Large intestine (tissue), 3 donors: ENCODE results near the gene P3H3. TPM values are rescaled to one million over a fixed set of nuclear protein-coding genes. Genes with fewer than 3 reads are reported as not detected.

Experiments used
- DNase-seq, 2 donors: peaks; one replicate each; pipeline versions ENCODE4 v3.0.0 to v3.0.0-alpha.2; 2013
- H3K27ac ChIP-seq: one replicate; pipeline ENCODE4 v1.5.1; 2013; ENCODE audit warnings: low read length
- H3K27me3 ChIP-seq: 2 replicates; pipeline ENCODE4 v1.6.1; 2013; ENCODE audit warnings: low read length; ENCODE audit not compliant: control insufficient read depth, insufficient read depth
- H3K36me3 ChIP-seq: 2 replicates; pipeline ENCODE4 v1.6.1; 2013; ENCODE audit warnings: low read length; ENCODE audit not compliant: control insufficient read depth, insufficient read depth
- H3K4me1 ChIP-seq: one replicate; pipeline ENCODE4 v1.6.1; 2013; ENCODE audit warnings: low read length; ENCODE audit not compliant: control insufficient read depth, insufficient read depth
- H3K4me3 ChIP-seq: one replicate; pipeline ENCODE4 v1.5.1; 2013; ENCODE audit warnings: low read length
- H3K9me3 ChIP-seq: one replicate; pipeline ENCODE4 v1.6.1; 2013; ENCODE audit warnings: mild to moderate bottlenecking, low read depth, low read length, moderate library complexity; ENCODE audit not compliant: control insufficient read depth
- WGBS: methylation state at CpG from one replicate; pipeline ENCODE4 v1.1.5; 2013; ENCODE audit warnings: low lambda C conversion rate; ENCODE audit not compliant: insufficient coverage; 5-methylcytosine and 5-hydroxymethylcytosine counted together
- polyA plus RNA-seq: library from polyadenylated mRNA; unstranded; fragments of 120-200 nt; gene quantifications from one replicate; pipeline ENCODE4 v1.2.1, GENCODE V29; 2013

The P3H3 gene
- polyA plus RNA-seq, 1 donor, result 15.6 TPM

DNA sequence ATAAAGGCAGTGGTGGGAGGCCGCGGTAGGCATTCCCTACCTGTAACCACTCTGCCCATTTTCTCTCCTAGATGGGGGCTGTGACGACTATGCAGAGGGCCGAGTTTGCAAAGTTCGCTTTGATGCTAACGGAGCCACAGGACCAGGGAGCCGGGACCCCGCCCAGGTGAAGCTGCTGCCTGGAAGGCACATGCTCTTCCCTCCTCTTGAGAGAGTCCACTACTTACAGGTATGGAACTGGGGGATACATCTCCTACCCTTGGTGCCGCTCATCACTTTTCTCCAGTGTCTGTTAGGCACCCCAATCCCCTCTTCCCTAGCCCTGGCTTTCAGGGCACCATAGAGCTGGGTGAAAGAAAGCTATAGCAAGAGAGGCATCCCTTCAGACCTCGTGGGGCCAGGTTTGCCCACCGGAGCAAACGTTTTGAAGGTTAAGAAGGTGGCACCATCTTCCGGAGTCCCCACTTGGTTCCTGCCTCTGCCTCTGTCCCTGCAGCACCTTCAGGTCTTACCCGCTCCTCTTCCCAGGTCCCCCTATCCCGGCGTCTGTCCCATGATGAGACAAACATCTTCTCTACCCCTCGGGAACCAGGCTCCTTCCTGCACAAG lies 2.0 kb upstream of the P3H3 start:
- H3K36me3 ChIP-seq, result peaks cover 5% of the 10 kb centered on the region
- no peak for DNase-seq
- WGBS, result 90% methylated on average over 2 of the region's 17 CpGs
- peaks cover 16% of the 10 kb centered on the region for H3K27me3 ChIP-seq
- peaks cover 30% of the 10 kb centered on the region for H3K4me1 ChIP-seq
- no peaks in the 10 kb centered on the region for H3K9me3 ChIP-seq
- H3K4me3 ChIP-seq, result no peak overlapping the region
- no peak overlapping the region for H3K27ac ChIP-seq

DNA sequence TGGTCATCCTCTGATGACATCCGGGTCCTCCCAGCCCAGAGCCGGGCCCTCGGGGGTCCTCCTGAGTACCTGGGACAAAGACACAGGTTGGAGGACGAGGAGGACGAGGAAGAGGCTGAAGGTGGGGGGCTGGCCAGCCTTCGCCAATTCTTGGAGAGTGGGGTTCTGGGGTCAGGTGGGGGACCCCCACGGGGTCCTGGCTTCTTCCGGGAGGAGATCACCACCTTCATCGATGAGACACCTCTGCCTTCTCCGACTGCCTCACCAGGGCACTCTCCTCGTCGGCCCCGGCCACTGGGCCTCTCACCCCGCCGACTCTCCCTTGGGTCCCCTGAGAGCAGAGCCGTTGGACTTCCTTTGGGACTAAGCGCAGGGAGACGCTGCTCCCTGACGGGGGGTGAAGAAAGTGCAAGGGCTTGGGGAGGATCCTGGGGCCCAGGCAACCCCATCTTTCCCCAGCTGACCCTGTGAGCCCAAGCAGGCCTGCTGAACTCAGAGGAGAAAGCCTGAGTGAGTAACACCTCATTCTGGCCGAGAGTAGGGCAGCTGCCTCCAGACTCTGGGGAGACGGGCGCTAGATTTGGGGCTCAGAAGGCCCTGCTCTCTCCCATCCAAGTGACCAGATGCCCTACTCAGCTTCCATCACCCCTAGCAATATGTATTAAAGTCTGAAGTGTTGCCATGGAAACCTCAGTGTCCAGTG lies 1.3 kb upstream of the P3H3 start:
- no peak for DNase-seq
- H3K27ac ChIP-seq, result no peak overlapping the region
- peaks cover 12% of the 10 kb centered on the region for H3K36me3 ChIP-seq
- peaks cover 13% of the 10 kb centered on the region for H3K27me3 ChIP-seq
- H3K4me1 ChIP-seq, result peaks cover 27% of the 10 kb centered on the region
- H3K9me3 ChIP-seq, result no peaks in the 10 kb centered on the region
- 80% methylated on average over 2 of the region's 22 CpGs for WGBS
- no peak overlapping the region for H3K4me3 ChIP-seq

DNA sequence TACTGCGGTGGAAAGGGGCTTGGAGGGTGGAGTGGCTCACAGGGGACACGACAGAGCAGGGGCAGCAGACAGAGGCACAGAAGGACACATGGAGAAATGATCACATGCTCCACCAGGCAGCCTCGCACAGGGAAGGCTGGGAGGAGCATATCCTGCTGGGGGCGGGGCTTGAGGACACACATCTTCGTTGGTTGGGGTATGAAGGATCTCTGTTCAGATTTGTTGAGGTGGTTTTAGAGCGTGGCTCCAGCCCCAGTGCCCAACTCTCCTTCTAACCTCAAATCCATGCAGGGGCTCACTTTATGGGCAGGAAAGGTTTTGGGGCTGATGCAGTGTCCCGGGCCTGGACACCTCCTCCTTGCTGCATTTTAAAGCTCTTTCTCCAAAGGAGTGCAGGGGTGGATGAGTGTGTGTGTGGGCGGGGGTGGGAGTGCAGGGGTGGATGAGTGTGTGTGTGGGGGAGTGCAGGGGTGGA lies 733 bp upstream of the P3H3 start:
- peaks cover 21% of the 10 kb centered on the region for H3K4me1 ChIP-seq
- no peak overlapping the region for H3K4me3 ChIP-seq

DNA sequence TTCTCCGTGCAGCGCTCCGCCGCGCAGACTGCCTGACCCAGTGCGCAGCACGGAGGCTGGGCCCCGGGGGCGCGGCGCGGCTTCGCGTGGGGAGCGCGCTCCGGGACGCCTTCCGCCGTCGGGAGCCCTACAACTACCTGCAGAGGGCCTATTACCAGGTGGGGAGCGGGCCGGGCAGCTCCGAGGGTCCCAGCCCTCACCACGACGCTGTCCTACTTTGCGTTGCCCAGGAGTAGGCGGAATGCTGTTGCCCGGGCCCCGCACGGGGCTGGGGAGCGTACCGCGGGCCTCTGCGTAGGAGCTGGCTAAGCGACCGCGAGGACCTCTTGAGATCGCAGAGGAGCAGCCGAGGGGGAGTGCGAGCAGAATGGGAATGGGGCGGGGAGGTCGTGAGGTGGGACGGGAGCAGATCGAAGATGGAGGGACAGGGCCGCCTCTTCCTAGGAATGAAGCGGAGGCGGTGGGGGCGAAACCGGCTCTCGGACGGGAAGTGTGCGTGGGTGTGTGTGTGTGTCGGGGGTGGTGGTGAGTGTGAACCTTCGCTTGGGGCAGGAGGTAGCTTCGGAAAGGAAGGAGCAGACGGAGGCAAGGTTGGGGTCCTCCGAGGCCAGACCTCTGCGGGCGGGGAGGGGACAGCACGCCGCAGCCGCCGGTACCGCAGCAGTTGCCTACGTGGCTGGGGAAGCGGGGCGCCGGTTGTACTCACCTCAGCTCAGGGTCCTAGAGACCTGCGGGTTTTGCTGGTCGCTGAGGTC lies 751 bp downstream of the P3H3 start:
- peak; percentile 61 to 85 for DNase-seq
- Histone ChIP-seq H3K36me3 (peaks cover 23% of the 10 kb centered on the region), H3K4me3 (peak overlapping the region; percentile 97), H3K27ac (peak overlapping the region; percentile 87), H3K27me3 (no peaks in the 10 kb centered on the region), H3K4me1 (peaks cover 24% of the 10 kb centered on the region), H3K9me3 (no peaks in the 10 kb centered on the region)
- WGBS, result no CpG with 5 or more reads among the region's 71 CpGs

More for the DNA sequence above, 733 bp upstream of the P3H3 start:
- no peaks in the 10 kb centered on the region for H3K9me3 ChIP-seq
- no CpG with 5 or more reads among the region's 8 CpGs for WGBS
- H3K27me3 ChIP-seq, result peaks cover 7% of the 10 kb centered on the region
- peak; percentile 73 to 84 for DNase-seq
- H3K36me3 ChIP-seq, result peaks cover 16% of the 10 kb centered on the region
- no peak overlapping the region for H3K27ac ChIP-seq

DNA sequence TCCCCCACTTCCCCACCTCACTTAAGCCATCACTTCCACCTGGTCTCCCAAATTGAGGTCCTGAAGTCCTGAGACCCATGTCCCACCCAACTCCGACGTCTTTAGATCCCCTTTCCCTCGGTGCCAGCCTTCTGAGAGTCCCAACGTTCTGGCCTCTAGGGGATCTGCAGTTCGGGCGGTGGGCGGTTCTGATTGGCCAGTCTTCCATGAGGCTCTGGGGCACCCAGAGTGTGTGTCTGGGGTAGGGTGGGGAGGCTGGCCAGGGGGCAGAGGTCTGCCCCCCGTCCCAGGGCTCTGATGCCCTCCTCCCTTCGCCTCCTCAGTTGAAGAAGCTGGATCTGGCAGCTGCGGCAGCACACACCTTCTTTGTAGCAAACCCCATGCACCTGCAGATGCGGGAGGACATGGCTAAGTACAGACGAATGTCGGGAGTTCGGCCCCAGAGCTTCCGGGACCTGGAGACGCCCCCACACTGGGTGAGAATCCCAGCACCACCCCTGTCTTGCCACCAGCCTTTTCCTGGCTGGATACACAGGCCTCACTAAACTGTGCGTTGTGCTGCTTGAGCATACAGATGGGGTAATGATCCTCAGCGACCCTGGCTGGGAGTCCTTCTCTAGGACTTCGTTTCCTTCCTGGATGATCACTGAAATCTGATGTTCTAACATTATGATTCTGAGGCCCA lies 1.5 kb downstream of the P3H3 start:
- no peak for DNase-seq
- Histone ChIP-seq H3K27ac (peak overlapping the region; percentile 87), H3K36me3 (peaks cover 23% of the 10 kb centered on the region), H3K4me1 (peaks cover 25% of the 10 kb centered on the region), H3K4me3 (peak overlapping the region; percentile 97), H3K27me3 (no peaks in the 10 kb centered on the region), H3K9me3 (no peaks in the 10 kb centered on the region)
- WGBS, result 60% methylated on average over 2 of the region's 19 CpGs

DNA sequence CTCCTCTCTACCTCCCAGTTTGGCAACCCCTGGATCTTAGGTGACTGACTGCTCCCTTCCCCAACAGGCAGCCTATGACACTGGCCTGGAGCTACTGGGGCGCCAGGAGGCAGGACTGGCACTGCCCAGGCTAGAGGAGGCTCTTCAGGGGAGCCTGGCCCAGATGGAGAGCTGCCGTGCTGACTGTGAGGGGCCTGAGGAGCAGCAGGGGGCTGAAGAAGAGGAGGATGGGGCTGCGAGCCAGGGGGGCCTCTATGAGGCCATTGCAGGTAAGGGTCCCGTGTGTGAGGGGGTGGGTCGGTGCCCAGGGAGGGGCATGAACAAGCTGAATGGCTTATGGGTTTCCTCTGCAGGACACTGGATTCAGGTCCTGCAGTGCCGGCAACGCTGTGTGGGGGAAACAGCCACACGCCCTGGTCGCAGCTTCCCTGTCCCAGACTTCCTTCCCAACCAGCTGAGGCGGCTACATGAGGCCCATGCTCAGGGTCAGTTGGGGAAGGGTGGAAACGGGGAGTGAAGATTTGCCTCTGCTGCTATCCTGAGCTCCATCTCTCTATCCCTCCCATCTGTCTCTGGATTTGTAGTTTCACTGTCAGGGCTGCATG lies 2.2 kb downstream of the P3H3 start:
- DNase-seq, result no peak
- Histone ChIP-seq H3K4me1 (peaks cover 23% of the 10 kb centered on the region), H3K27me3 (no peaks in the 10 kb centered on the region), H3K9me3 (no peaks in the 10 kb centered on the region), H3K4me3 (peak overlapping the region; percentile 97), H3K27ac (no peak overlapping the region), H3K36me3 (peaks cover 23% of the 10 kb centered on the region)
- no CpG with 5 or more reads among the region's 11 CpGs for WGBS

DNA sequence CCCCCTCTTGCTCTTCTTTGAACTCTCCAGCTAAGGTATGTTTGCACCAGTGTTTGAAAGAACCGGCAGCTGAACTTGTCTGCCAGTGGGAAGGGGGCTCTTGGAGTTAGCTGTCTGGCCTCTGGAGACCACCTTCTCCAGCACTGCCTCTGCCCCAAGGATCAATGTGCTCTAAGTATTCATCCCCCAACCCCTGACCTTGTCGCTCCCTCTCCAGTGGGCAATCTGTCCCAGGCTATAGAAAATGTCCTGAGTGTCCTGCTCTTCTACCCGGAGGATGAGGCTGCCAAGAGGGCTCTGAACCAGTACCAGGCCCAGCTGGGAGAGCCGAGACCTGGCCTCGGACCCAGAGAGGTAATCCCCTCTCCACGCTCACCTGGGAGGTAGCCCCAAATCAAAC lies 2.8 kb downstream of the P3H3 start:
- no peak overlapping the region for H3K27ac ChIP-seq
- no peak for DNase-seq
- H3K27me3 ChIP-seq, result no peaks in the 10 kb centered on the region
- WGBS, result 100% methylated on average over 1 of the region's 6 CpGs
- H3K4me3 ChIP-seq, result no peak overlapping the region
- peaks cover 23% of the 10 kb centered on the region for H3K36me3 ChIP-seq
- H3K4me1 ChIP-seq, result peaks cover 23% of the 10 kb centered on the region
- no peaks in the 10 kb centered on the region for H3K9me3 ChIP-seq

DNA sequence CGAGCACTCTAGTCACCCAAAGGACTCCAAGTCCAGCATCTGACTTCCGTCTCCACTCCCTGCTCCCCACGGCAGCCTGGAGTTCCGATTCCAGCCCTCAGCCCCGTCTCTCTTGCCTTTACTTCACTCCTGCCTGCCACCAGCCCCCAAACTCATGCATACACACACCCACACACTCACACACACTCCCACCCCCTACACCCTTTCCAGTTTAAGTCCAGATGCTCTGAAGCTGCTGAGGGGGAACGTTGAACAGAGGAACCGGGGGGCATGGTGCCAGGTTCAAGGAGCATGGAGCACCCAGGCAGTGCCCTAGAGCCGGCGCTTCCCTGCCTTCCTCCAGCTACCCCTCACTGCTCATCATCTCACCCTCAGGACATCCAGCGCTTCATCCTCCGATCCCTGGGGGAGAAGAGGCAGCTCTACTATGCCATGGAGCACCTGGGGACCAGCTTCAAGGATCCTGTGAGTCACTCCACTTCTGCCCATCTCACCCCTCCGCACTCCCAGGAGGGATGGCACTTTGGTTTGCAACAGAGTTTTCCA lies 3.3 kb downstream of the P3H3 start:
- DNase-seq, result no peak
- H3K36me3 ChIP-seq, result peaks cover 26% of the 10 kb centered on the region
- H3K4me3 ChIP-seq, result no peak overlapping the region
- peaks cover 23% of the 10 kb centered on the region for H3K4me1 ChIP-seq
- 80% methylated on average over 1 of the region's 12 CpGs for WGBS
- no peaks in the 10 kb centered on the region for H3K27me3 ChIP-seq
- H3K9me3 ChIP-seq, result no peaks in the 10 kb centered on the region
- no peak overlapping the region for H3K27ac ChIP-seq

DNA sequence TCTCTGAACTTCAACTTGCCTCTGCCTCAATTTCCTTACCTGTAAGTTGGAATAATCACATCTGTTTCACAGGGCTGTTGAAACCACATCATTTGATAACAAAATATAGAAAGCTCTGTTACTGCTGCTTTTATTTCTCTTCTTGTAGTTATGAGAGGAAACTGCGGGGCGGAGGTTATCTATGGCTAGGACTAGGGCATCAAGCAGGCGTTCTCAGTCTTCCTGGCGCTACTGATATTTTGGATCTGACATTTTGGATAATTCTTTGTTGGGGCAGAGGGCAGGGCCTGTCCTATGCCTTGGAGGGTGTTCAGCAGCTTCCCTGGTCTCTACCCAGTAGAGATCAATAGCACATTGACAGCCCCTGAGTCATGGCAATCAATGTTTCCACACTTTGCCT lies 3.9 kb downstream of the P3H3 start:
- WGBS, result no CpG with 5 or more reads among the region's 4 CpGs

More for the DNA sequence above, 3.9 kb downstream of the P3H3 start:
- no peaks in the 10 kb centered on the region for H3K9me3 ChIP-seq
- H3K4me1 ChIP-seq, result peaks cover 20% of the 10 kb centered on the region
- no peak for DNase-seq
- no peaks in the 10 kb centered on the region for H3K27me3 ChIP-seq
- H3K27ac ChIP-seq, result no peak overlapping the region
- peaks cover 32% of the 10 kb centered on the region for H3K36me3 ChIP-seq
- H3K4me3 ChIP-seq, result no peak overlapping the region
